Liver (tissue), 9 donors: ENCODE measurements around the gene SERPINI1. TPM values are rescaled to one million over a fixed set of nuclear protein-coding genes. Genes with fewer than 3 reads are reported as not detected.

Source experiments
- DNase-seq: peaks from one replicate; pipeline ENCODE4 v3.0.0-alpha.2; 2017; ENCODE audit warnings: low spot score
- H3K27ac ChIP-seq, 2 donors: one replicate each; pipeline ENCODE4 v1.7.0; 2013; ENCODE audit warnings: inconsistent platforms in 2 of 2, low read length in 2 of 2, control low read depth in 1 of 2, low read depth in 1 of 2, mild to moderate bottlenecking in 1 of 2
- H3K27me3 ChIP-seq, 4 donors: one replicate each; pipeline versions ENCODE4 v1.6.1 to v1.7.0; 2013; ENCODE audit warnings: low read length in 3 of 4, inconsistent platforms in 1 of 4, mild to moderate bottlenecking in 1 of 4, moderate library complexity in 1 of 4; ENCODE audit not compliant: control insufficient read depth in 4 of 4, insufficient read depth in 4 of 4
- H3K36me3 ChIP-seq, 4 donors: one replicate each; pipeline versions ENCODE4 v1.6.1 to v1.7.0; 2013; ENCODE audit warnings: low read length in 3 of 4, mild to moderate bottlenecking in 3 of 4, low read depth in 1 of 4, moderate library complexity in 1 of 4; ENCODE audit not compliant: control insufficient read depth in 4 of 4, insufficient read depth in 3 of 4
- H3K4me1 ChIP-seq, 4 donors: one replicate each; pipeline versions ENCODE4 v1.6.1 to v1.7.0; 2013; ENCODE audit warnings: low read length in 3 of 4, mild to moderate bottlenecking in 3 of 4, moderate library complexity in 1 of 4; ENCODE audit not compliant: control insufficient read depth in 4 of 4, insufficient read depth in 4 of 4
- H3K4me3 ChIP-seq, 3 donors: one replicate each; pipeline versions ENCODE4 v1.6.1 to v1.7.0; 2013; ENCODE audit warnings: low read length in 3 of 3, control low read depth in 1 of 3, low read depth in 1 of 3, mild to moderate bottlenecking in 1 of 3
- H3K9ac ChIP-seq, 2 donors: one replicate each; pipeline ENCODE4 v1.7.0; 2013; ENCODE audit warnings: low read length in 2 of 2, mild to moderate bottlenecking in 2 of 2, moderate library complexity in 2 of 2, control low read depth in 1 of 2, low read depth in 1 of 2
- H3K9me3 ChIP-seq, 4 donors: one replicate each; pipeline versions ENCODE4 v1.6.1 to v1.7.0; 2013; ENCODE audit warnings: low read length in 3 of 4; ENCODE audit not compliant: control insufficient read depth in 4 of 4
- ATF3 ChIP-seq: IDR thresholded peaks from 2 replicates; pipeline ENCODE4 v1.6.1; 2016; ENCODE audit warnings: antibody characterized with exemption
- CTCF ChIP-seq: fragments of 150-350 bp; IDR thresholded peaks from 2 replicates; pipeline ENCODE4 v1.5.1; 2017; ENCODE audit warnings: improper control_type of control experiment, low read depth, low read length; ENCODE audit not compliant: missing input control
- EGR1 ChIP-seq, 2 donors: IDR thresholded peaks; 2 replicates each; pipeline ENCODE4 v1.6.1; 2016 to 2018; ENCODE audit warnings: antibody characterized with exemption in 2 of 2, low read depth in 2 of 2
- FOXA1 ChIP-seq: IDR thresholded peaks from 2 replicates; pipeline ENCODE4 v1.6.1; 2016; ENCODE audit warnings: antibody characterized with exemption
- FOXA2 ChIP-seq: IDR thresholded peaks from 2 replicates; pipeline ENCODE4 v1.6.1; 2016; ENCODE audit warnings: antibody characterized with exemption
- GABPA ChIP-seq, 2 donors: IDR thresholded peaks in 1 of 2; conservative IDR thresholded peaks in 1 of 2; 2 replicates each; pipeline ENCODE4 v1.6.1; 2016; ENCODE audit warnings: antibody characterized with exemption in 2 of 2, mild to moderate bottlenecking in 1 of 2, moderate library complexity in 1 of 2
- HNF4A ChIP-seq, 2 donors: conservative IDR thresholded peaks; 2 replicates each; pipeline ENCODE4 v1.6.1; 2016; ENCODE audit warnings: antibody characterized with exemption in 2 of 2, mild to moderate bottlenecking in 2 of 2
- JUND ChIP-seq, 2 donors: IDR thresholded peaks; 2 replicates each; pipeline ENCODE4 v1.6.1; 2016; ENCODE audit warnings: antibody characterized with exemption in 2 of 2
- MAX ChIP-seq: IDR thresholded peaks from 2 replicates; pipeline ENCODE4 v1.6.1; 2016; ENCODE audit warnings: antibody characterized with exemption
- RAD21 ChIP-seq, 2 donors: IDR thresholded peaks; 2 replicates each; pipeline ENCODE4 v1.6.1; 2016; ENCODE audit warnings: antibody characterized with exemption in 2 of 2, mild to moderate bottlenecking in 2 of 2
- REST ChIP-seq: IDR thresholded peaks from 2 replicates; pipeline ENCODE4 v1.6.1; 2016; ENCODE audit warnings: antibody characterized with exemption, mild to moderate bottlenecking
- RXRA ChIP-seq, 2 donors: IDR thresholded peaks; 2 replicates each; pipeline ENCODE4 v1.6.1; 2017 to 2018; ENCODE audit warnings: antibody characterized with exemption in 2 of 2, mild to moderate bottlenecking in 1 of 2
- SP1 ChIP-seq: IDR thresholded peaks from 2 replicates; pipeline ENCODE4 v1.6.1; 2018; ENCODE audit warnings: antibody characterized with exemption, mild to moderate bottlenecking
- TAF1 ChIP-seq: conservative IDR thresholded peaks from 2 replicates; pipeline ENCODE4 v1.6.1; 2016; ENCODE audit warnings: antibody characterized with exemption, mild to moderate bottlenecking
- YY1 ChIP-seq: IDR thresholded peaks from 2 replicates; pipeline ENCODE4 v1.6.1; 2016; ENCODE audit warnings: antibody characterized with exemption, mild to moderate bottlenecking
- ZBTB33 ChIP-seq: IDR thresholded peaks from 2 replicates; pipeline ENCODE4 v1.6.1; 2016; ENCODE audit warnings: antibody characterized with exemption
- WGBS: extraction: QIAGEN DNeasy Blood & Tissue Kit; methylation state at CpG from one replicate; pipeline ENCODE4 v1.1.7; 2013; 5-methylcytosine and 5-hydroxymethylcytosine counted together
- polyA plus RNA-seq, 2 donors: library from polyadenylated mRNA; stranded (reverse) in 1 of 2; unstranded in 1 of 2; fragments of 200-250 nt in 1 of 2; fragments of >200 nt in 1 of 2; fragmentation: Nextera tagmentation in 1 of 2; extraction: Ambion mirVana in 1 of 2; gene quantifications; one replicate each; pipeline versions ENCODE4 v1.2.1 to v1.2.3, GENCODE V29; 2013 to 2015
- total RNA-seq, 2 donors: library from RNA; depleted of rRNA; stranded (reverse); fragments of >200 nt; gene quantifications; one replicate each; pipeline ENCODE4 v1.2.3, GENCODE V29; 2014
- donor health status: healthy.
- donor health status: healthy.
- donor health status: healthy.
- donor health status: healthy.
- donor health status: healthy.

The SERPINI1 gene
- total and polyA plus RNA-seq, 4 donors = 0.90 to 23.6 (median 1.9) TPM

GRCh38 chr3:167863811-167864551 is 128.5 kb downstream of the SERPINI1 start:
- 91% methylated on average over 9 of the region's 9 CpGs for WGBS
- no peaks in the 10 kb centered on the region for H3K9me3 ChIP-seq
- no peaks in the 10 kb centered on the region for H3K36me3 ChIP-seq
- no peak overlapping the region for H3K4me3 ChIP-seq
- H3K9ac ChIP-seq = no peak overlapping the region
- DNase-seq = no peak
- peaks cover 0 to 8% (median 4%) of the 10 kb centered on the region in 4 donors for H3K4me1 ChIP-seq
- no peak overlapping the region for H3K27ac ChIP-seq
- TF ChIP-seq HNF4A (conservative IDR thresholded peaks at IDR 0.05) = no peak
- no peak for TF ChIP-seq EGR1 (IDR thresholded peaks at IDR 0.05; ENCODE audit: low read depth in 2 of 2)
- TF ChIP-seq YY1 = no peak
- no peak for TF ChIP-seq JUND (IDR thresholded peaks at IDR 0.05)
- no peak for TF ChIP-seq RXRA (IDR thresholded peaks at IDR 0.05)
- no peak for TF ChIP-seq REST
- TF ChIP-seq SP1 = no peak
- no peak for TF ChIP-seq FOXA1
- TF ChIP-seq GABPA (IDR thresholded peaks at IDR 0.05 in 1 of 2, conservative IDR thresholded peaks at IDR 0.05 in 1 of 2) = no peak
- no peak for TF ChIP-seq TAF1
- TF ChIP-seq ZBTB33 = no peak
- TF ChIP-seq MAX = no peak
- TF ChIP-seq RAD21 (IDR thresholded peaks at IDR 0.05) = no peak
- TF ChIP-seq CTCF = no peak
- no peak for TF ChIP-seq ATF3
- no peak for TF ChIP-seq FOXA2
- no peaks in the 10 kb centered on the region for H3K27me3 ChIP-seq
